HG02840 (cell line): ENCODE data around the gene FOXP1.
"Not testable (repeated sequence)": the region's sequence is repeated elsewhere in the genome, so short reads cannot be mapped to it uniquely, and the experiment has no call there.

ENCODE experiments used
- ATAC-seq: cut with Tn5 transposase; IDR thresholded peaks from one replicate; pipeline ENCODE4 v1.9.1; 2021; ENCODE audit warnings: mild to moderate bottlenecking, moderate library complexity, moderate number of reproducible peaks; ENCODE audit not compliant: unreplicated experiment, low FRiP score

FOXP1 gene

DNA sequence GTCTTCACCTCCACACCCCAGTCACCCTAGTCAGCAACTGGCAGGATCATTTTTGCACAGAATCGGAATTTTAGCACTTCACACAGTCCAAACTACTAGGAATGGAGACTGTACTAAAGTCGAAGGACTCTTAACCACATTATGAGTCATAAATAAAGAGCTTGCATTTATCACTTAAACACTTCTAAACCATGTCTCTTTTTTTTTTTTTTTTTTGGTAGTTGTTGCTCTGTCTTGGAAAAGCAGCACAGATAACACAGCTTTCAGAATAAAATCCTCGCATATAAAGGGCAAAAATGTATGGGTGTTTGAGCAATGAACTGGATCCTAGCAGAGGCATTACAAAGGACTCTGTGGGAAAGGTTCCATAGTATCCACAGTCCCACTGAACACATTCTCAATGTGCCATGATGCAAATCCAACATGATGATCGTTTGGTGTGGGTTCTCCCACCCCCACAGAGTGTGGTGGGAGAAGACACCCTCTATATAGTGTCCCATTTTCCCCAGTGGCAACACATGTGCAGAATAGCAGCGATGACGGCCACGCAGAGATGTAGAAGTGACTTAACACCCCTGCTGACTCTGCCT, 47.1 kb downstream of the FOXP1 start:
- ATAC-seq: no peak

DNA sequence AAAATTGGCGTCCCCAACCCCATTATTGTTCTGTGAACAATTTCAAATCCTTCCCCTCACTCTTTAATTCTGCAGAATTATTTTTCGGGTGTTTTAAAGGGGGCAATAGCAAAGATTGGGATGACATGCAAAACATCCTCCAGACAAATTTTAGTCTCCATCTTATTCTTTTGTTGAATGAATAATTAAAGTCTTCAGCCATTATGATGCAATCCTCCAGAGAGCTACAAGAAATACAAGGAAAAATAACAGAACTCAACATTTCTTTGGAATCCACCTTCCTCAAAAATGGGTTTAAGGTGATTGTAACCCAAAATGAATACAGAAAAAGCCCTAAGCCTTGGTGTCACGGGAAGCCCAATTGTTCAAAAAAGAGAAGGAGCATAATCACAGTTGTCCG, 49.9 kb downstream of the FOXP1 start:
- ATAC-seq: no peak

DNA sequence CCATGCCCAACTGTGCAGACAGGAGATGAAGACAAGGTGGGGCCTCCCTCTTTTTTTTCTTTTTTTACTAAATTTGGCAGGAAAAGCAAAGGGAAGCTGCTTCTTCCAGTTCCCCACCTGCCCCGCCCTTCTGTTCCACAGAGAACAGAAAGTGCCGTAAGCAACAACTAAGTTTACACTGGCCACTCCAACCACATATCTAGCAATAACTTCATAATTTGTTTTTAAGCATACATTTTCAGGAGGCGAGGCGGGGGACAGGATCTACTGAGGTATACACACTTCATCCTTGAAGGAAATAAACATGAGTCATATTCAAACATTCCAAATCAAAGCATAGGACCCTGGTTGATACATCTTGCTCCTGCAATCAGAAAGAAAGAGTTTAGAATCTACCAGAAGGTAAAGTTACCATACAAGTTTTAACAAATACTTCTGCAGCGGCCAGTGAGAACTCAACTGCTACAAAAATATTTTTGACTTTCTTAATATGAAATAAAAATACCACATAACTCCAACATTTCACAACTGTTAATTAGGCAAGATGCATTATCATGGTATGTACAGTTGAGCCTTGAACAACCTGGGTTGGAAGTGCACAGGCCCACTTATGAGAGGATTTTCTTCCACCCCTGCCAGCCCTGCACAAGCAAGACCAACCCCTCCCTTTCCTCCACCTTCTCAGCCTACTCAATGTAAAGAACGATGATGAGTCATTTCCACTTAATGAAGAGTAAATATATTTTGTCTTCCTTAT, 50.7 kb downstream of the FOXP1 start:
- ATAC-seq: no peak

DNA sequence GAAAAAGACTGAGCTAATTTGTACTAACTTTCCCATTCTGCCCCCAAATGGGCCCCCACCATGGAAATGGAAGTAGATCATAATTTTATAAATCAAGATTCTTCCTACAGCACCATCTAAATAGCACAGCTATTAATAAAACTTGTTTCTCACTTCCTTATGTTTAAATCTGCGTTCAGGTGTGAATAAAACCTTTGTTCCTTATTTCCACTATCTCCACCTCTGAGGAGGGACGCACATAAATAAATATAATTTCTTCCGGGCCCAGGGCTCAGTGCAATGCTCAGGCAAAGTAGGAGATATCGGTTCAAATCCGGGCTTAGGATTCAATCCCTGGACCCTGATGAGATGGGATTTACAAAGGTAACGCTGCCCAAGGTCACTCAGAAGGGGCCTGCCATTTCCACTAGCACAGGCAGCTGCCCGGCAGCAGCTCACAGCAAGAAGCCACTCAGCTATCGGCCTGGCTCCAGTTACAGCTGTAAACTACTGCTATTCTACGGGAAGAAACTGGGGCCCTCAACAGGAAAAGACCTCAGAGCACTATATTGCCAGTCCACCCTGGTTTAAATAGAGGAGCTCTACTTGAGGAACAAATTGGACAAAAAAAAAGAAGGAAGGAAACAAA, 52.5 kb downstream of the FOXP1 start:
- no peak for ATAC-seq

DNA sequence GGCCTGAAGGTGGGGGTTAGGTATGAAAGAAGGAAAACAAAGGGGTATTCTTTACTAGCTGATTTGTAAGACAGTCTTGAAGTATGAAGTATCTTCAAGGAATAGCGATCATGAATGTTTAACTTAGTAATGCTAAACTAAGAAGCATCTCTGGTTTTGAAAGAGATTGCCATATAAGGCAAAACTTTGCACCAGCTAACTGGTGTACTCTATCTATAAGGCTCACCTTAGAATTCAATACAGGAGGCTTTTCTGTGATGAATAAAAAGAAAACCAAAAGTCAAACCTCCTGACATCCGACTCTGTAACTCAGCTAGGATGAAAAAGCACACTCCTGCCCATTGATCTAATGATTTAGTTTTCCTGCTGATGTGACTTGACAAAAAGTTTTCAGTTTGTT, 54.7 kb downstream of the FOXP1 start:
- ATAC-seq: no peak

DNA sequence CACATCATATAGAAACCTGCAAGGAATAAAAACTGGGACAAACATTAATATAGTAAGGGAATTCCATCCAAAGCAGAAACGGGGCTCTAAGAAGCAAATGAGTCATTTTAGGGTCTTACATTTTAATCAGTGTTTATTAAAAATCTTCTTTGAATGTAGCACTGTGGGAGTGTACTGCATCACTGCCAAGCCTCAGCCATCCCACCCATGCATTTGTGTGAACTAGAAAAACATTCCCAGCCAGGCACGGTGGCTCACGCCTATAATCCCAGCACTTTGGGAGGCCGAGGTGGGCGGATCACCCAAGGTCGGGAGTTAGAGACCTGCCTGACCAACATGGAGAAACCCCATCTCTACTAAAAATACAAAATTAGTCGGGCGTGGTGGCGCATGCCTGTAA, 57.1 kb downstream of the FOXP1 start:
- not testable (repeated sequence) for ATAC-seq

DNA sequence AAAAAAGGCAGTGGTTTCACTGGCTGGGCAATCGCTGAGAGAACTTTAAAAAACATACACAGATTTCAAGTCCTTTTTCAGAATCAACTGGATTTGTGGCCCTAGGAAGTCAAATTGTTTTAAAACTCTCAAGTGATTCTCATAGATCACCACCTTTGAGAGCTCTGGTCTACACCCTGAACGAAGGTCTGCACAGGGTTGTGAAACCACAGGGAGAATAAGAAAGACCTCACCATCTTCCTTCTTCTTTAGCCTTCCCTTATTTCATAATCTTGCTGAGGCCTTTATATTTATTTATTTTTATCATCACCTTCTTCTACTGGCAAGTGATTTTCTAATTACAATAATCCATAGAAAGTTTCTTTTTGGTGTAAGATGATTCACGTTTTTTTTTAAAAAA, 58.1 kb downstream of the FOXP1 start:
- no peak for ATAC-seq

DNA sequence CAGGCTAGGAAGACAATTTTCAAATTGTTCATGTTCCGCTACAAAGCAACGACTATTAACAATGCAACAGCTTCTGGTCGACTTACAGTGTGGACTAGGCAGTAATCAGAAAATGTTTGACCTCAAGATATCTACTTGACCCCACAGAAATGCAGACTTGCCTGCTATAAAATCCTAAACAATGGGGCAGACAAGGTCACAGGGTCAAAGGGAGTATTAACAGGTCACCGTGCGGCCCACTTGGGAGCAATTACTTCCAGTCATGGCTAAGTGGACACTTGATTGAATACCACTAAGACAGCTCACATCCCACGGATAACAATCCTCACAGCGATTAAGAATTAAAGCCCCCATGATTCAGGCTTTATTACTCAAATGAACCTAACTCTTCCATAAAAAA, 58.9 kb downstream of the FOXP1 start:
- no peak for ATAC-seq

DNA sequence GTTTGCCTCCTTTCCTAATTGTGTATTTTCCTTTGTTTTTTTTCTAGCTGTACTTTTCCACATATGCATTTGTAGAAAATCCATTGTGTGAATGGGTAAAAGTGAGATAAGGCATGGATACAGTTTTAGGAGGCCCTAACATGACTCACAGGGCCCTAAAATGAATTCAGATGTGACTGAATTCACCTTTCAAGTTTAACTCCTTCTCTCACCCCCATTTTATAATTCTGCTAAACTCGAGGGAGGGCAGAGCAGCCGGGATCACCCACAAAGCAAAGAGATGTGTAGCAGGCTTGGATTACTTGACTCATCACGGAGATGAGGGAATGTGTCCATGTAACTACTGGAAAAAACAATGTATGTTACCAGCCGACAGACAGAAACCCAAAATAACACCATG, 59.9 kb downstream of the FOXP1 start:
- ATAC-seq: no peak

DNA sequence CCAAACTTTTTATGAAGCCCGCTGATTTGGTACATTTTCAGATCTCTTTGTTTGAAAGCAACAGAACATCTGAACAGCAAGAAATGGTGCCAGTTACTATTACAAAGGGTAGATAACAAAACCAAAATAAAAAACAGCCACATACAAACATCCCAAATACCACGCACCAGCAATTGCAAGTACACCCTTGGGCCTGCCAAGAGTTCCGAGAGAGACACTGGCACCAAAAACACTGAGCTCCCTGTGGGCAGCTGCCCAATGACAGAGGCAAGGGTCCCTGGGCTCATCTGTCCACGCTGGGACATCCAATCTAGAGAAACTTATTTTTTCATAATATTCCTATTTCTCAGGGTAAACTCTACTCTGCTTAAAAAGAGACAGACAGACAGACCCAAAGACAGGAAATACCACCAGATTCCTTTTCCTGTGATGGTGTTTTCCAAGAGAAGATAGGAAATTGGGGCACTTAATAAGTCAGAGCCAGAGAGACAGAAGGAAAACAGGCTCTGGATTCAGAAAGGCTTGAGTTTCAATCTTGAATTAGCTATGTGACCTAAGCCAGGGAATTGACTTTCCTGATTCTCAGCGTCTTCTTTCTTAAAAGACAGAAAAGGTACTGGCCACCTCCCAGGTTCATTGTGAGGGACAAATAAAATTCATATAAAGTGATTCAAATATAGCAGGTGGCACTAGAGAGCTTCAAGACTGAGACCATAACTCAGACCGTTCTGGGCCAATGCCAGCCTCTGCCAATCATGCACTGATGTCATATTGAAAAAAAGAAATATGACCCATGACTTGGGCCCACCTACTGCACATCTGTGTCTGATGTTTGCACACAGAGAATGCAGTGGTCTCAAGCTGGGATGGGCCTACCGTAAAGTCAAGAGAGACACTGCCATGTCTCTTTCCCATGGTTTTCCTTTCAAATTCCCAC, 61.3 kb downstream of the FOXP1 start:
- ATAC-seq: no peak

DNA sequence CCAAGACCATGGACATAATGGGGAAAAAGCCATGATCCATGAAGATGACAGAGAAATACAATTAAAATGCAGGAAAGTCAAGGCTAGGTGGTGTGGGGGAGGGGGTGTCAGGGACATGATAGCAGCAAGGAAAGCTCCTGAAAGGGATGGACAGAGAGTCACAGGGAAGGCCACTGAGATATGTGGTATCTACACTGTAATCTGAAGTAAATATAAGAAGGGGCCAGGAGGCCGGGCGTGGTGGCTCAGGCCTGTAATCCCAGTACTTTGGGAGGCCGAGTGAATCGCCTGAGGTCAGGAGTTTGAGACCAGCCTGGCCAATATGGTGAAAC, 62.5 kb downstream of the FOXP1 start:
- no peak for ATAC-seq

DNA sequence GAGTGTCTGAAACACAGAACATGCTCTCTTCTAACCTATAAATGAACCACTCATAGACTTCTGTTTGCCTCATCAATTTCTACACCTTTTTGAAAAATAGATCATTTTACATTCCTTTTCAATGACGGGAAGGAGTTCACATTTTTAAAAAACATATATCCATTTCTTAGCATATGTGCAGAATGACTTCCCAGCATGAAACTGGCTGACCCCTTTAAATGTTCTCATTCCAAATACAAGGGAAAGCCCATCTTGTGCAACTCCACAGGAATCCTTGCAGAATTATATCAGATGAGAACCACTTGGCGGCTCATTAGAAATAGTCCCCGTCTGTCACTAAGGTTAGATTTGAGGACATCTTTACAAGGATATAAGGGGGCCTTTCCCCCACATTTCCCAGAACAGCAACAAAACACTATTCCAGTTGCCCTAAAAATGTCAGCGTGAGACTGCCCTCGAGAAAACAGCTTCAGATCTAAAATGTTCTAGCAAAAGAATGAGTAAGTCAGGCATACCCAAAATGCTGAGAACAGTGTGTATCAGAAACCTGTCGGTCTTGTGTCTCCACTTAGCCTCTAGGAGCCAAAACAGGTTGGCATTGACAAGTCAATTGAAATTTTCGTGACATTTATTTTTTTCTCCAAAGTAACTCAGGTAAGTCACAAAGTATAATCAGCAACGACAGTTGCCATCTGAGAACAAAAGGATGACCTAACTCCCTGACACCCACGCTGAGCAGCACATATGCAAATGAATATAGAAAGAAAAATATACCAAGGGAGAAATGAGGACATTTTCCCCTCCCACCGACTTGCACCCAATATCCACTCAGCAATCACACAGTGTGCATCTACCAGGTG, 63.1 kb downstream of the FOXP1 start:
- no peak for ATAC-seq

DNA sequence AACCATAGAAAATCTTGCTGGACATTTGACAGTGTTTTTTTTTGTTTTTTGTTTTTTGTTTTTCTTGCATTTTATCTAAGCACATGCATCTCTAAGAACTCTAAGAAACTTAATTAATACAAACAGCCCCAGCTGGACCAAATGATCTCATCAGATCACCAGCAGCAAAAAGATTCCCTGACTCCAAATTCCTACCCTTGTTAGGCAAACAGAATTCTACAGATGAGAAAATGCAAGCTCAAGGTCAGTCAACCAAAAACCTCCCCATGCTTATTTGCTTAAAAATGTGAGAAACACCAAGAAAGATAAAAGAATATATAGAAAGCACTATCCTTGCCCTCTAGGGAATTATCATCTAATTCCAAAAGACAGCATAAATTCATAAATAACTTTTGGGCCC, 65.4 kb downstream of the FOXP1 start:
- ATAC-seq: no peak

DNA sequence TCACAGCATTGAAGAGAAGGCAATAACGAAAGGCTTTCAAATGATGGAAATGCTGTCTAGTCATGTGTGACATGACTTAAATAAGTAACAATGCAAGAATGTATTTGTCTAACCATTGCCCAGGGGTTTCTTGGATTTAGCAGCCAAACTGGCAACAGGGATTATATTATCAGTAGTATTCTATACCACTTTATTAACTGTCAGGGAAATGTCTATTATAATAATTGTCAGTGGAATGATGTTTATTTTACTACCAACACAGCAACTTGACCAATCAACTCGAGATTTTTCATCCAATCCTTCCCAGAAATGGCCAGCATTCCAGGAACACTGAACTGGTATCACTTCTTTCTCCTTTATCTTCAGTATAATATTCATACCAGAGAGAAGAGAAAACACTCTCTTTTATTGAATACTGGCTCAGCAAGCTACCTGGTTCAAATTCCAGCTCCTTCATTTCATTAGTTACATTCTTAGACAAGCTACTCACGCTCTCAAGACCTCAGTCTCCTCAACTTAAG, 66.2 kb downstream of the FOXP1 start:
- no peak for ATAC-seq

DNA sequence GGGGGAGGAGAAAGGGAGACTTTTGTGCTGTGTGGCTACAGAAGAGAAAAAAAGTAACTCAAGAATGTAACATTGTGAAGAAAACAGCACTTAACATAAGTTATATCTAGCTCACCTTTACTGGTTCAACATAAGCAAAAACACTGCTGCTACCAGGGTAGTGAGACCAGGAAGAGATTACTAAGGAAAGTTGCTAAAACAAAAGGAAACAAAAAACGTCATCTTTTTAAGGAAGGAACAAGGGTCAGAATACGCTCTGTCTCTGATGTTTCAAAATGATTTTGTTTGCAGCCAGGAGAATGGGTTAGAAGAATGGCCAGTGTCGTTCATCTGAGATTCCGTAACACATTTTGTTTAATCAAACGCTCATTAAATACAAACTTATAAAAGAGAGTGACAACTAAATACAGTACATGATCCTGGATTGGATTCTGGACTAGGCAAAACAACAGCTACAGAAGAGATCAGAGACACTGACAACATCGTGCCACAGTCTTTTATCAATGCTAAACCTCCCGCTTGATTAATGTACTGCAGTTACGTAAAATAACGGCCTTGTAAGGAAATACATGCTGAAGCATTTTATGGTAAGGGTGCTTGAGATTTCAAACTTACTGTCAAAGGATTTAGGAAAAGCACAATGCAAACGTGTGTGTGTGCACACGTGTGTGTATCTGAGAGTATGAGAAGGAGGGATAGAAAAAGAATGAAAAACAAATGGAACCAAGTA, 67.7 kb downstream of the FOXP1 start:
- ATAC-seq: no peak

DNA sequence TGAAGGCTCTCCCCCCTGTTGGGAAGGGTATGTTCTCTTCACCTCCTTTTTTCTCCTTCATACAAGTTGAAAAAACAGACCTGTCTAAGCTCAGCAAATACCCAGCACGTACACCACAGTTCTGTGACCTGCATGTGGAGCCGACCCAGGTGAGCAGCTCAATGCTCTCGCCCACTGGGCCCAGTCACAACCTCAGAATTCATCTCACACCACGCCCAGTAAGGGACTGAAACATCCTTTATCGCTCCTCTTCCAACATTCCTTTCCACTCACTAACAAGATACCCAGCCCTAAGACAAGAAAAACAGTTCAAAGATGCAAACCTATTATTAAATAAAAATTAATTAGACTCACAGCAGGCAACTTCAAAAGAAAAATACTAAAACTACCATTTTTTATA, 68.9 kb downstream of the FOXP1 start:
- no peak for ATAC-seq

DNA sequence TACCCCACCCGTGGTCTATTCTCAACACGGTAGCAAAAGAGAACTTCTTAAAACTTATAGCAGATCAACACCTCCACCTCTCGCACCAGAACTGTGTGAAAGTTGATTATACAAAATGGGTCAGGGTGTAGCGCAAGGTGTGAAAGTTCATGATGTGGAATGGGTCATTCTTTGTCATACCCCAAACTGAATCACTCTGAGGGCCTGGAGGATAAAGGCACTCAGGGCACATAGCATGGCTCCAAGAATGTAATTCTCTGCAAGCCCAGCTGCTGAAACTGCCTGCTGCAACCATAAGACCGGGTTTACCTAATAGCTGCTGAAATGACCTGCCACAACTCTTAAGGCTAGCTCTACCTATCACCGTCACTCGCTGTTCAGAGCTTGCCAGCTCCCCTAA, 70.0 kb downstream of the FOXP1 start:
- ATAC-seq: no peak

DNA sequence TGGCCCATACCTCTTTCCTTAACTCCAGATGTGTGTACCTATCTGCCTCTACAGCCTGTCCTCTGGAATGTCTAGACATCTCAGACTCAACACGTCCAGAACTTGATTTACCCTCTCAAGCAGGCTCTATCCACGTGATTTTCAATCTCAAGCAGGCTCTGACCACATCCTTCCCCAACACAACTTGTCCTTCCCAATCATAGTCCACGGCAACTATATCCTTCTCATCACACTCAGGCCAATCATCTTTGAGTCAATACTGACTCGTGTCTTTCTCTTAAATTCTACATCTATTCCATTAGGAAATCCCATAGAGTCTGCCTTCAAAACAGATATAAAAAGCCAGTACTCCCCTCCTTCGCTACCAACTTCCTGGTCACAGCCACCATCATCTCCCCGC, 70.4 kb downstream of the FOXP1 start:
- no peak for ATAC-seq

DNA sequence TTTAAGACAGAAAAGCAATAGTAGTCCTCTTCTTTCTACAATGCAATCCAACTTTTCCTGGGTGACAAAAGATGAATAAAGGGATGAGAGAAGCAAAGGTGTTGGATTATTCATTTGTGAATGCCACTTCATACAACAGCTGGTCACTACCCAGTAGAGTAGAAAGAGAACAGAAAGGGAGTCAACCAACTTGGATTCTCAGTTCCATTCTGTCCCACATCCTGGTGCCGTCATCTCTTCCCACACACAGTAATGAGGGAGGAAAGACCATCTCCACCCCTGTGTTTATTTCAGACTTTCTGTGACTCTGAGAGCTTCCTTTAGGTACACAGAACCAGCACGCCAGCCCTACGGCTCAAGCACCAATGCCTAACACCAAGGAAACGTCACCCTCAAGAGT, 71.0 kb downstream of the FOXP1 start:
- ATAC-seq: no peak
